Choroid plexus epithelial cell (primary cell): Measurements from ENCODE around the gene MID2.

Source experiments
- DNase-seq: peaks from one replicate; pipeline ENCODE4 v3.0.0-alpha.2; 2010; ENCODE audit warnings: low read depth
- H3K4me3 ChIP-seq: 2 replicates; pipeline ENCODE4 v1.5.1; 2011; ENCODE audit warnings: low read depth, mild to moderate bottlenecking, control low read depth, low read length, moderate library complexity
- TF ChIP-seq, protein P1 (sequence below): conservative IDR thresholded peaks from 2 replicates; pipeline ENCODE4 v1.5.1; 2011; ENCODE audit warnings: low read depth, mild to moderate bottlenecking, control low read depth, inconsistent platforms, low read length, moderate library complexity

Gene MID2, protein sequence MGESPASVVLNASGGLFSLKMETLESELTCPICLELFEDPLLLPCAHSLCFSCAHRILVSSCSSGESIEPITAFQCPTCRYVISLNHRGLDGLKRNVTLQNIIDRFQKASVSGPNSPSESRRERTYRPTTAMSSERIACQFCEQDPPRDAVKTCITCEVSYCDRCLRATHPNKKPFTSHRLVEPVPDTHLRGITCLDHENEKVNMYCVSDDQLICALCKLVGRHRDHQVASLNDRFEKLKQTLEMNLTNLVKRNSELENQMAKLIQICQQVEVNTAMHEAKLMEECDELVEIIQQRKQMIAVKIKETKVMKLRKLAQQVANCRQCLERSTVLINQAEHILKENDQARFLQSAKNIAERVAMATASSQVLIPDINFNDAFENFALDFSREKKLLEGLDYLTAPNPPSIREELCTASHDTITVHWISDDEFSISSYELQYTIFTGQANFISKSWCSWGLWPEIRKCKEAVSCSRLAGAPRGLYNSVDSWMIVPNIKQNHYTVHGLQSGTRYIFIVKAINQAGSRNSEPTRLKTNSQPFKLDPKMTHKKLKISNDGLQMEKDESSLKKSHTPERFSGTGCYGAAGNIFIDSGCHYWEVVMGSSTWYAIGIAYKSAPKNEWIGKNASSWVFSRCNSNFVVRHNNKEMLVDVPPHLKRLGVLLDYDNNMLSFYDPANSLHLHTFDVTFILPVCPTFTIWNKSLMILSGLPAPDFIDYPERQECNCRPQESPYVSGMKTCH

DNA sequence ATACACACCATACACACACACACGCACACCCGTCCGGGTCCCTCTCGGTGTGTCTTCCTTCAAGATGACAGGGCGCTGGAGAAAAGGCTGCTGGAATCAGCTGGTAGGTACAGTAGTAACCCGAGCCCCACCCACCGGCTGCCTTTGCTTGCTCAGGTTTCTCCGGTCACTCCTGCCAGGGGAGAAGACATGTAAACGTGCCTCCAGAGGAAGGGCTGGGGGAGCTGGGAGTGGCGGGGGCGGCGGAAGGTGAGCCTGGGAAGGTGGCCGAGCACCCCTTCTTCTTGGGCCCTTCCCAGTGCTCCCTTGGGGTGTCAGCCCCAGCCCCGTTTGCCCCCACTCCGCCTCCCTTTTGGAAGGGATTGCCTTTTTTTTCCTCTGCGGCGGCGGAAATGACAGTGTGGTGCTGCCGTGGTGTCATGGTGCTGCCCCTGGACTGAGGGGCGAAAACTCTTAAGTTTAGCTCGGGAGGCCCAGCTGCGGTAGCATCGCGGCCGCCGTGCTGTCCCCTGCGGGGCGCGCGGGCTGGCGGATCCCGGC lies at the start of gene MID2:
TSS of gene MID2 (plus strand) at position 169 of the 540 bp plus-strand sequence. CDS start 561 bp downstream, outside the sequence.
- TF ChIP-seq, protein P1, sequence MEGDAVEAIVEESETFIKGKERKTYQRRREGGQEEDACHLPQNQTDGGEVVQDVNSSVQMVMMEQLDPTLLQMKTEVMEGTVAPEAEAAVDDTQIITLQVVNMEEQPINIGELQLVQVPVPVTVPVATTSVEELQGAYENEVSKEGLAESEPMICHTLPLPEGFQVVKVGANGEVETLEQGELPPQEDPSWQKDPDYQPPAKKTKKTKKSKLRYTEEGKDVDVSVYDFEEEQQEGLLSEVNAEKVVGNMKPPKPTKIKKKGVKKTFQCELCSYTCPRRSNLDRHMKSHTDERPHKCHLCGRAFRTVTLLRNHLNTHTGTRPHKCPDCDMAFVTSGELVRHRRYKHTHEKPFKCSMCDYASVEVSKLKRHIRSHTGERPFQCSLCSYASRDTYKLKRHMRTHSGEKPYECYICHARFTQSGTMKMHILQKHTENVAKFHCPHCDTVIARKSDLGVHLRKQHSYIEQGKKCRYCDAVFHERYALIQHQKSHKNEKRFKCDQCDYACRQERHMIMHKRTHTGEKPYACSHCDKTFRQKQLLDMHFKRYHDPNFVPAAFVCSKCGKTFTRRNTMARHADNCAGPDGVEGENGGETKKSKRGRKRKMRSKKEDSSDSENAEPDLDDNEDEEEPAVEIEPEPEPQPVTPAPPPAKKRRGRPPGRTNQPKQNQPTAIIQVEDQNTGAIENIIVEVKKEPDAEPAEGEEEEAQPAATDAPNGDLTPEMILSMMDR: no peak
- peak; percentile 58 for DNase-seq
- peak within 1 kb of the TSS; percentile 62 for H3K4me3 ChIP-seq

DNA sequence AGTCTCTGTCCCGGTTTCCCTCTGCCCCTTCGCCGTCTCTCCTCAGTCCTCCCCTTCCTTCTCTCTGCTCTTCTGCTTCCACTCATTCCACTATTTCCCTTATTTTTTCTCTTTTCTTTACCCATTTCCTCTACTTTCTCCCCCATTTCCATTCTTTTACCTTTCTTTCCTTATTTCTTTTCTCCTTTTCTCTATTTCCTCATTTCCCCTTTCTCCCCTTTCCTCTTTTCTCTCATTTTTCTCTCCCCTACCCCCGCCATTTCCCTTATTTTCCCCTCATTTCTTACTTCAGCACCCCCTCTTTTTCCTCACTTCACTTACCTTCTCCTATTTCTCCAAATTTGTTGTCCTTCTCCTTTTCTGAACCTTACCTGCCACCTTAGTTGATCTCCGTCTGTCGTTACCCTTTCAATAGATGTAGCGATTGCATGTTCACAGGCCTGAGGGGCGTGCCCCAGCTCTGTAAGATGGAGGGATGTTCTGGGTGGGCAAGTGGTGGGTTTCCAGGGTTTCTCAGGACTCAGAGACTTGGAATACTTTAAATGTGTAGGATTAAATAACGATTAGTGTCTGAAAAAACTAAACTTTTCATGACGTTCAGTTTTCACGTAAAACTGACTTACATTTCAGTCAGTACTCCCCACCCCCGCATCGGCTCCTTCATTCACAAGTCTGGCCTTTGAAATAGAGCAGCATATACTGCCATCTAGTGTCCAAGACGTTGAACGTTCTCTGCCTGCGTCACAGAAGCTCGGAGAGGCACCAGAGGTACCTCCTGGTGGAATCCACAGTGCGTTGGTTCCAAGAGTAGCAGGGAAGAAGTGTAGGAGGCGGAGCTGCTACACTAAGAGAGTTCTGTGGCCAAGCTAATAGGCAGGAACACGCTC lies 48.8 kb upstream of the MID2 start:
- peak; percentile 95 for DNase-seq
- peak overlapping the region; percentile 58 for H3K4me3 ChIP-seq

DNA sequence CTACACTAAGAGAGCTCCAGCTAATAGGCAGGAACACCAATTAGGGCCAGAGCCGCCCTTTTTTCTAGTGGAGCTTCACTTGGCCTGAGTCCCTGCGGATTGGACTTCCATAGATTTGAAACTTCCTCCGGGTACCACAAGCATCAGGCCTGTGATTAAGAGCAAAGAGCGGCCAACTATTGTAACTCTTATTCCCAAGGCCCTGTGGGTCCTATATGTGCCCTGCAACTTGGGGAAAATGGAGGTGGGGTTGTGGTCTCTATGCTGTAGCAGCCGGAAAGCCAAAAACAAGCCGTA lies 48.2 kb upstream of the MID2 start, which contains the start of gene NCBP2L:
TSS of gene NCBP2L (plus strand) at position 198 of the 297 bp plus-strand sequence. CDS start 16,488 bp downstream, outside the sequence.
- DNase-seq: no peak
- TF ChIP-seq, protein P1: no peak
- H3K4me3 ChIP-seq: peak within 1 kb of the TSS; percentile 58

More for the DNA sequence above, 48.8 kb upstream of the MID2 start:
- TF ChIP-seq, protein P1: peak; percentile 71

DNA sequence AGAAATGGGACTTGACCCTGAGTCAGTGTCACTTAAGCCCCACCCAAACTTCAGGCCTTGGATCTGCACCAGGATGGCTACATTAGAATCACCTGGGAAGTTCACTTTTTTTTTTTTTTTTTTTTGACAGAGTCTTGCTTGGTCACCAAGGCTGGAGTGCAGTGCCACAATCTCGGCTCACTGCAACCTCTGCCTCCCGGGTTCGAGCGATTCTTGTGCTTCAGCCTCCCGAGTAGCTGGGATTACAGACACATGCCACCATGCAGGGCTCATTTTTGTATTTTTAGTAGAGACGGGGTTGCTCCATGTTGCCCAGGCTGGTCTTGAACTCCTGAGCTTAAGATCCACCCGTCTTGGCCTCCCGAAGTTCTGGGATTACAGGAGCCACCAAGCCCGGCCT lies 45.1 kb upstream of the MID2 start:
- no peak overlapping the region for H3K4me3 ChIP-seq
- DNase-seq: no peak
- TF ChIP-seq, protein P1: no peak

DNA sequence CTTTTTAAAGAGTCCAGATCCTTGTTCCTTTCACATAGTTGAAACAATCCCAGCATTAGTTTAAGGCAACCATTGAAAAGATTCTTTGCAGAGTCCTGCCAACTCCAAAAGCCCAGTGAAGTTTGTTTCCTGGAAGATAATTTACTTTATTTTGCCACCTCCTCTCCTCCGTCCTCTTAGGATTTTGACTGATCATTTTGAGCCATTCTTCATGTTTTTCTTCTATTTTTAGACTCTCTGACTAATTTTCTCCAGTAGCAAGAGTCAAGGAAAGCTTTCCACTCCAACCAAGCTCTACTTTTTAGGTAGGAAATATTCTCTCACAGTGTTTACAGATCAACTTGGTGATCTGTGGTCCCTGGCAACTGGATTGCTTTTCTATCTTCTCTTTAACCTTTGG lies 37.8 kb upstream of the MID2 start:
- H3K4me3 ChIP-seq: no peak overlapping the region
- no peak for DNase-seq
- TF ChIP-seq, protein P1: no peak

DNA sequence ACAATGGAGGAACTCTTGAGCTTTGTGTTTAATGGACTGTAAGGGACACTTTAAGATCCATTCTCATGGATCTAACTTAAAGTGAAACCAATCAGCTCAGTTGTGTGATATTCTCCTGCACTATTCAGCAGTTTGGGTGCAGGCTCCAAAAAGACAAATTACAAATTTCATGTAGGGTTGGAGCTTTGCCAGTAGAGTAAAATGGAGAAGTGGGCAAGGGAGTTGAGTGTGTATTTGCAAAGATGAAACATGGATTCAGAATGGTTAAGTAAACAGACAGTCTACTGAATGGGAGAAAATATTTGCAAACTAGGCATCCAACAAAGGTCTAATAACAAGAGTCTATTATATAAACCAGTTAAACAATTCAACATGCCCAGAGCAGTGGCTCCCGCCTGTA lies 21.2 kb upstream of the MID2 start:
- TF ChIP-seq, protein P1: no peak
- no peak overlapping the region for H3K4me3 ChIP-seq
- no peak for DNase-seq
